Upper lobe of left lung (tissue), 4 donors: ENCODE results near the gene KYAT1.

Experiments used
- POLR2A ChIP-seq, 4 donors: fragments of 450-650 bp; IDR thresholded peaks; one replicate each; pipeline ENCODE4 v1.5.1; 2016 to 2017; ENCODE audit warnings: antibody characterized with exemption in 4 of 4, mild to moderate bottlenecking in 2 of 4
- POLR2AphosphoS5 ChIP-seq, 2 donors: sonication (generic); formaldehyde crosslinking; IDR thresholded peaks; one replicate each; pipeline ENCODE4 v1.5.1; 2017; ENCODE audit warnings: antibody characterized with exemption in 2 of 2
- TF ChIP-seq, protein P1 (sequence below), 6 experiments: fragments of 450-650 bp in 4 of 6; fragments of 200-600 bp in 2 of 6; sonication (generic) in 2 of 6; IDR thresholded peaks; one replicate each; pipeline ENCODE4 v1.5.1; 2016 to 2019; ENCODE audit warnings: antibody characterized with exemption in 6 of 6

DNA sequence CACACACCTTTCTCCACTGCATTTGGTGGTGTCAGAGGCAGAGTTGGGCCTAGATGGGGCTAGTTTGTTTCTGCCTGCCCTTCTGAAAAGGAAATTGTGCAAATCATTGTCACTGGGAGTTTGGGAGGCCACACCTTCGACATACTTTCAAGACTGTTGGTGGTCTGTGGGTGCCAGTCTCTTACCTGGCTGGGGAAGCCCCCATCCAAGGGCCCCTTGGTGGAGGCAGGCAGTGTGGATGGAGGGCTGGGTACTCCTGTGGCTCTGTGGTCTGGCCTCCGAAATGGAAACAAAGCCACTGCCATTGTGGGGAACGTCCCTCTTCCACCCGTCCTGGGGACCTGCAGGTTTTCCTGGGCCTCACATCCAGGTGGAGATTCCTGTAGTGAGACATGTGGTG is 28.1 kb upstream of the KYAT1 start:
- TF ChIP-seq, protein P1, sequence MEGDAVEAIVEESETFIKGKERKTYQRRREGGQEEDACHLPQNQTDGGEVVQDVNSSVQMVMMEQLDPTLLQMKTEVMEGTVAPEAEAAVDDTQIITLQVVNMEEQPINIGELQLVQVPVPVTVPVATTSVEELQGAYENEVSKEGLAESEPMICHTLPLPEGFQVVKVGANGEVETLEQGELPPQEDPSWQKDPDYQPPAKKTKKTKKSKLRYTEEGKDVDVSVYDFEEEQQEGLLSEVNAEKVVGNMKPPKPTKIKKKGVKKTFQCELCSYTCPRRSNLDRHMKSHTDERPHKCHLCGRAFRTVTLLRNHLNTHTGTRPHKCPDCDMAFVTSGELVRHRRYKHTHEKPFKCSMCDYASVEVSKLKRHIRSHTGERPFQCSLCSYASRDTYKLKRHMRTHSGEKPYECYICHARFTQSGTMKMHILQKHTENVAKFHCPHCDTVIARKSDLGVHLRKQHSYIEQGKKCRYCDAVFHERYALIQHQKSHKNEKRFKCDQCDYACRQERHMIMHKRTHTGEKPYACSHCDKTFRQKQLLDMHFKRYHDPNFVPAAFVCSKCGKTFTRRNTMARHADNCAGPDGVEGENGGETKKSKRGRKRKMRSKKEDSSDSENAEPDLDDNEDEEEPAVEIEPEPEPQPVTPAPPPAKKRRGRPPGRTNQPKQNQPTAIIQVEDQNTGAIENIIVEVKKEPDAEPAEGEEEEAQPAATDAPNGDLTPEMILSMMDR (IDR thresholded peaks at IDR 0.05): no peak
- TF ChIP-seq POLR2A (IDR thresholded peaks at IDR 0.05) (no peak), POLR2AphosphoS5 (IDR thresholded peaks at IDR 0.05) (no peak)
